ENCODE results near the gene ACSM3.
A peak's percentile ranks its signal among the peaks of the same experiment; 100 is the strongest.
"Not testable (repeated sequence)": the region's sequence is repeated elsewhere in the genome, so short reads cannot be mapped to it uniquely, and the experiment has no call there.

The ACSM3 gene

GRCh38 chr16:20763461-20764232 lies at the start of gene ACSM3:
Gene ACSM3 (plus strand): TSS chr16:20764014. CDS start chr16:20770035, 6,021 bp downstream.
- DNase-seq (ENCODE audit: low read depth), result peak; percentile 61

GRCh38 chr16:20717718-20718117 lies 46.1 kb upstream of the ACSM3 start:
- DNase-seq (ENCODE audit: low read depth), result not testable (repeated sequence)

- no peak for DNase-seq (ENCODE audit: low read depth)
Measured at GRCh38 chr16:20720251-20720650, 43.6 kb upstream of the ACSM3 start.

GRCh38 chr16:20726661-20727060 lies 37.2 kb upstream of the ACSM3 start:
- DNase-seq (ENCODE audit: low read depth), result no peak

GRCh38 chr16:20727181-20727580 lies 36.6 kb upstream of the ACSM3 start:
- no peak for DNase-seq (ENCODE audit: low read depth)

- DNase-seq (ENCODE audit: low read depth), result no peak
Measured at GRCh38 chr16:20729141-20729540, 34.7 kb upstream of the ACSM3 start.

GRCh38 chr16:20734056-20734455 lies 29.8 kb upstream of the ACSM3 start:
- no peak for DNase-seq (ENCODE audit: low read depth)

GRCh38 chr16:20734782-20735181 lies 29.0 kb upstream of the ACSM3 start:
- DNase-seq (ENCODE audit: low read depth), result no peak

GRCh38 chr16:20735490-20735889 lies 28.3 kb upstream of the ACSM3 start:
- no peak for DNase-seq (ENCODE audit: low read depth)

GRCh38 chr16:20740007-20740883 lies 23.6 kb upstream of the ACSM3 start:
- DNase-seq (ENCODE audit: low read depth), result no peak

- peak; percentile 85 for DNase-seq (ENCODE audit: low read depth)
Measured at GRCh38 chr16:20740901-20741521, 22.8 kb upstream of the ACSM3 start.

- DNase-seq (ENCODE audit: low read depth), result peak; percentile 96
Measured at GRCh38 chr16:20741554-20742285, 22.1 kb upstream of the ACSM3 start, which contains the start of gene THUMPD1. Gene THUMPD1 (minus strand): TSS chr16:20741818. CDS start chr16:20741739, 79 bp downstream.

- no peak for DNase-seq (ENCODE audit: low read depth)
Measured at GRCh38 chr16:20743591-20743990, 20.2 kb upstream of the ACSM3 start.

- no peak for DNase-seq (ENCODE audit: low read depth)
Measured at GRCh38 chr16:20744922-20745440, 18.8 kb upstream of the ACSM3 start.

GRCh38 chr16:20746461-20746860 lies 17.4 kb upstream of the ACSM3 start:
- no peak for DNase-seq (ENCODE audit: low read depth)

GRCh38 chr16:20747030-20747816 lies 16.6 kb upstream of the ACSM3 start:
- no peak for DNase-seq (ENCODE audit: low read depth)

GRCh38 chr16:20749474-20749873 lies 14.3 kb upstream of the ACSM3 start:
- DNase-seq (ENCODE audit: low read depth), result no peak

- DNase-seq (ENCODE audit: low read depth), result no peak
Measured at GRCh38 chr16:20750558-20750957, 13.3 kb upstream of the ACSM3 start.

GRCh38 chr16:20753727-20754126 lies 10.1 kb upstream of the ACSM3 start:
- no peak for DNase-seq (ENCODE audit: low read depth)

GRCh38 chr16:20755238-20755637 lies 8.6 kb upstream of the ACSM3 start:
- no peak for DNase-seq (ENCODE audit: low read depth)

- DNase-seq (ENCODE audit: low read depth), result not testable (repeated sequence)
Measured at GRCh38 chr16:20755799-20756198, 8.0 kb upstream of the ACSM3 start.

Data from stimulated activated CD4-positive, alpha-beta T cell treated with anti-CD3 and anti-CD28 coated beads, Interleukin-2, amount 100 ng/mL, for 4 hours (primary cell).